GM23248 (cell line): Measurements from ENCODE around the gene FBXO48. TPM values are rescaled to one million over a fixed set of nuclear protein-coding genes. Genes with fewer than 3 reads are reported as not detected.
A peak's percentile ranks its signal among the peaks of the same experiment; 100 is the strongest.

Source experiments
- DNase-seq: peaks from one replicate; pipeline ENCODE4 v3.0.0-alpha.2; 2015
- H2AFZ ChIP-seq: fragments of 200-600 bp; sonication (generic); 2 replicates; pipeline ENCODE4 v1.6.1; 2016; ENCODE audit warnings: antibody characterized with exemption
- H3F3A ChIP-seq: fragments of 200-600 bp; sonication (generic); 2 replicates; pipeline ENCODE4 v1.6.1; 2016; ENCODE audit warnings: mild to moderate bottlenecking, antibody characterized with exemption, mixed run types; ENCODE audit not compliant: insufficient read depth
- H3K27ac ChIP-seq: fragments of 200-600 bp; sonication (generic); 2 replicates; pipeline ENCODE4 v1.5.1; 2016; ENCODE audit warnings: mild to moderate bottlenecking
- H3K27me3 ChIP-seq: fragments of 200-600 bp; sonication (generic); replicated peaks from 2 replicates; pipeline ENCODE4 v1.6.1; 2016; ENCODE audit warnings: mild to moderate bottlenecking; ENCODE audit not compliant: insufficient read depth
- H3K36me3 ChIP-seq: fragments of 200-600 bp; sonication (generic); 2 replicates; pipeline ENCODE4 v1.6.1; 2016; ENCODE audit warnings: low read depth, mild to moderate bottlenecking
- H3K4me1 ChIP-seq: fragments of 200-600 bp; sonication (generic); 2 replicates; pipeline ENCODE4 v1.6.1; 2016; ENCODE audit warnings: mild to moderate bottlenecking; ENCODE audit not compliant: insufficient read depth
- H3K4me2 ChIP-seq: fragments of 200-600 bp; sonication (generic); one replicate; pipeline ENCODE4 v1.6.1; 2016; ENCODE audit warnings: mild to moderate bottlenecking; ENCODE audit not compliant: unreplicated experiment
- H3K4me3 ChIP-seq: fragments of 200-600 bp; sonication (generic); 2 replicates; pipeline ENCODE4 v1.5.1; 2016; ENCODE audit warnings: mild to moderate bottlenecking
- H3K79me2 ChIP-seq: fragments of 200-600 bp; sonication (generic); 2 replicates; pipeline ENCODE4 v1.6.1; 2016; ENCODE audit warnings: mild to moderate bottlenecking; ENCODE audit not compliant: insufficient read depth
- H3K9ac ChIP-seq: fragments of 200-600 bp; sonication (generic); 2 replicates; pipeline ENCODE4 v1.6.1; 2016; ENCODE audit warnings: mild to moderate bottlenecking
- H3K9me2 ChIP-seq: fragments of 200-600 bp; sonication (generic); 2 replicates; pipeline ENCODE4 v1.6.1; 2016; ENCODE audit warnings: mixed run types, mild to moderate bottlenecking, moderate library complexity; ENCODE audit not compliant: insufficient read depth
- H3K9me3 ChIP-seq: fragments of 200-600 bp; sonication (generic); one replicate; pipeline ENCODE4 v1.6.1; 2017; ENCODE audit warnings: low read depth
- H4K20me1 ChIP-seq: fragments of 200-600 bp; sonication (generic); 2 replicates; pipeline ENCODE4 v1.6.0; 2016; ENCODE audit not compliant: insufficient read depth
- EZH2 ChIP-seq: fragments of 200-600 bp; sonication (generic); IDR thresholded peaks from 2 replicates; pipeline ENCODE4 v1.6.1; 2018; ENCODE audit warnings: antibody characterized with exemption, mild to moderate bottlenecking; ENCODE audit not compliant: insufficient read depth, poor library complexity, severe bottlenecking
- EZH2phosphoT487 ChIP-seq: fragments of 200-600 bp; sonication (generic); IDR thresholded peaks from 2 replicates; pipeline ENCODE4 v1.6.1; 2018; ENCODE audit warnings: antibody characterized with exemption, moderate library complexity, mild to moderate bottlenecking, low read depth; ENCODE audit not compliant: insufficient read depth
- WGBS, 2 experiments: methylation state at CpG; one replicate each; pipeline ENCODE4 v1.1.6; 2015 to 2017; ENCODE audit warnings: low lambda C conversion rate in 2 of 2, low coverage in 1 of 2; ENCODE audit errors: missing lambda C conversion rate in 2 of 2; 5-methylcytosine and 5-hydroxymethylcytosine counted together
- in situ Hi-C: fragments of 300-500 bp; cut with MboI; formaldehyde crosslinking; loops from 2 replicates; pipeline ENCODE4 v1.15.0; 2020
- polyA plus RNA-seq: library from polyadenylated mRNA; unstranded; fragments of >200 nt; fragmentation: Nextera tagmentation; extraction: Ambion mirVana; gene quantifications from 2 replicates; pipeline ENCODE4 v1.2.1, GENCODE V29; 2016
- total RNA-seq: library from RNA; depleted of rRNA; stranded (reverse); fragments of >200 nt; shearing (Covaris generic); gene quantifications from 2 replicates; pipeline ENCODE4 v1.2.3, GENCODE V29; 2014; rRNA removed

The FBXO48 gene, protein sequence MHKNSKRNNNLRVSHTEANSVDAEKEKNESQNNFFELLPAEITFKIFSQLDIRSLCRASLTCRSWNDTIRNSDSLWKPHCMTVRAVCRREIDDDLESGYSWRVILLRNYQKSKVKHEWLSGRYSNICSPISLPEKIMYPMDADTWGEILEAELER
- total RNA-seq (0.38 and 0.65 TPM in 2 replicates), polyA plus RNA-seq (0.67 and 1.0 TPM in 2 replicates)

DNA sequence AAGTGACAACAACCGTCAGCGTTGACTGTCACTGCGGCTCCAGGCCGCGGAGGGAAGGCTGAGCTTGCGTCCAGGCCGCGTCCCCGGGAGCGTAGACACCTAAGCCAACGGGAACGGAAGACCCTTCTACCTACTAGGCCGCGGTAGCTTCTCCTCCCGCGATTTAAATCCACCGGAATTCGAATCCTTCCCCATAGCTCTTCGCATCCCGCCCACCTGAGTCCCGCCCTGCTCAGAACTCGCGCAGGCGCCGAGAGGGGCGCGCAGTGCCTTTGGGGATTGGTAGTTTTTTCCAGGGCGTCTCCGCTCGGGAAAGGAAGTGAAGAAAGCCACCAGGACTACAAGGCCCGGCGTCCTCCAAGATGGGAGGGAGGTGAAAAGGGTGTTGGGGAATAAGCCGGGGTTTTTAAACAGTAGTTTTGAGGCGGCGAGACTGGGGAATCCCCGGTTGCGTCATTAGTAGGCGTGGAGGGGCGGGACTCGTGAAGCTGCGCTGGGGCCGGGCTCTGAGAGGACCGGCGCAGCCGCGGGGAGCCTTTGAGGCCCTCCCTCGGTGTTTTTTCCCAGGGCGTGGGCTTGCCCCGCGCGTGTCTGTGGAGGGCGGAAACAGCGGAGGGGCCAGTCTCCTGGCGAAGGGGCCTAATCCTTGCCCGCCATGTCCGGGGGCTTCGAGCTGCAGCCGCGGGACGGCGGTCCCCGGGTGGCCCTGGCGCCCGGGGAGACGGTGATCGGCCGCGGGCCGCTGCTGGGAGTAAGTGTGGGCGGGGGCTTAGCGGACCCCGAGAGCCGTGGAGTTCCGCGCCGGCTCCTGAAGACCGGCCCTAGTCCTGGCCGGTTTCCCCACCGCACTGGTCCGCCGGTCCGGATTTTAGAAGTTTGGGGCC, at the start of gene FBXO48, which contains the start of gene APLF:
TSS of gene FBXO48 (minus strand) at position 218 of the 884 bp plus-strand sequence. CDS start 2,149 bp downstream, outside the sequence.
TSS of gene APLF (plus strand) at position 509 of the 884 bp plus-strand sequence. CDS start at position 656, 147 bp downstream.
- Histone ChIP-seq H3K9me2 (no peaks in the 10 kb centered on the region), H3K9me3 (no peaks in the 10 kb centered on the region), H3K79me2 (peaks cover 26% of the 10 kb centered on the region), H3K27ac (peak within 1 kb of the TSS; percentile 76), H3K27me3 (no peaks in the 10 kb centered on the region), H3K4me1 (peaks cover 35% of the 10 kb centered on the region), H3K4me2 (peak within 1 kb of the TSS; percentile 94), H3K4me3 (peak within 1 kb of the TSS; percentile 90), H3F3A (peaks cover 18% of the 10 kb centered on the region), H4K20me1 (no peaks in the 10 kb centered on the region), H3K9ac (peak within 1 kb of the TSS; percentile 93), H3K36me3 (no peaks in the 10 kb centered on the region), H2AFZ (peak within 1 kb of the TSS; percentile 96)
- WGBS, 2 experiments, result 1 to 2% methylated on average over 63 to 71 of the region's 82 CpGs
- no peak for TF ChIP-seq EZH2phosphoT487
- no peak for TF ChIP-seq EZH2
- DNase-seq, result peak; percentile 100
- in situ Hi-C loops, result no loop called here

DNA sequence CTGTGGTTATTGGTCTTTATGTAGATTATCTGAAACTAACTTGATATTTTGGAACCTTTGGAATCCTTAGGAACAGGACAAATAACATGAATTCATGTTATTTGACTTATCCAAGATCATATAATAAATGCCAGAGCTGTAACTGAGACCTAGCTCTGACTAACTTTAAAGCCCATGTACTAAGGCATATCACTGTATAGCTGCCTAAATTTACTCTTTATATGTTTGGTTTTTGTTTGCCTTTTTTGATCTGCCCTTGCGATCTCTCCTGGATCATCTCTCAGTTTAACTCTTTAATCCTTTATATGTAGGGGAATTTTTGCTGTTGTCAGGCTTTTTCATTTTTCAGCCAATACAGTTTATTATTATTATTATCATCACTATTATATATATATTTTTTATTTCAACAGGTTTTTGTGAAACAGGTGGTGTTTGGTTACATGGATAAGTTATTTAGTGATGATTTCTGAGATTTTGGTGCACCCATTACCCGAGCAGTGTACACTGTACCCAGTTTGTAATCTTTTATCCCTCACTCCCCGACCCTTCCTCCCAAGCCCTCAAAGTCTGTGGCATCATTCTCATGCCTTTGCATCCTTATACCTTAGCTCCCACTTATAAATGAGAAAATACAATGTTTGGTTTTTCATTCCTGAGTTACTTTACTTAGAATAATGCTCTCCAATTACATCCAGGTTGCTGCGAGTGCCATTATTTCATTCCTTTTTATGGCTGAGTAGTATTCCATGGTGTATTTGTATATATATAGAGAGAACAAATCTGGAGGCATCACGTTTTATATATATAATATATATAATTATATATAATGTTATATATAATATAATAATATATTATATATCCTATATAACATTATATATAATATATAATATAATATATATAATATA, 49.2 kb upstream of the FBXO48 start:
- 76 to 79% methylated on average over 5 of the region's 5 CpGs for WGBS, 2 experiments
- no peak overlapping the region for H3K4me3 ChIP-seq
- no peaks in the 10 kb centered on the region for H3F3A ChIP-seq
- TF ChIP-seq EZH2phosphoT487 (no peak), EZH2 (no peak)
- no peaks in the 10 kb centered on the region for H3K4me1 ChIP-seq
- no peak overlapping the region for H3K4me2 ChIP-seq
- H3K79me2 ChIP-seq, result no peaks in the 10 kb centered on the region
- no peak overlapping the region for H2AFZ ChIP-seq
- no peaks in the 10 kb centered on the region for H3K27me3 ChIP-seq
- peaks cover 7% of the 10 kb centered on the region; the same call in 1 of the 2 replicates for H3K36me3 ChIP-seq
- DNase-seq, result no peak
- no peaks in the 10 kb centered on the region for H4K20me1 ChIP-seq
- H3K9ac ChIP-seq, result no peak overlapping the region
- H3K27ac ChIP-seq, result no peak overlapping the region
- in situ Hi-C loops, result no loop called here
- no peaks in the 10 kb centered on the region for H3K9me2 ChIP-seq
- no peaks in the 10 kb centered on the region for H3K9me3 ChIP-seq

- Histone ChIP-seq H3K4me3 (no peak overlapping the region), H3K9ac (no peak overlapping the region), H3K36me3 (peaks cover 7% of the 10 kb centered on the region; the same call in 1 of the 2 replicates), H3K4me1 (no peaks in the 10 kb centered on the region), H3K9me2 (no peaks in the 10 kb centered on the region), H2AFZ (no peak overlapping the region), H3F3A (no peaks in the 10 kb centered on the region), H3K9me3 (no peaks in the 10 kb centered on the region), H3K27ac (no peak overlapping the region), H4K20me1 (no peaks in the 10 kb centered on the region), H3K27me3 (no peaks in the 10 kb centered on the region), H3K79me2 (no peaks in the 10 kb centered on the region), H3K4me2 (no peak overlapping the region)
- DNase-seq, result no peak
- TF ChIP-seq EZH2 (no peak), EZH2phosphoT487 (no peak)
- 67 to 69% methylated on average over 2 of the region's 2 CpGs for WGBS, 2 experiments
- in situ Hi-C loops, result no loop called here
Observed at GRCh38 chr2:68514316-68514929, 47.3 kb upstream of the FBXO48 start.
